GM21423 (cell line): Measurements from ENCODE around the gene IRX2.

ENCODE experiments used
- ATAC-seq: cut with Tn5 transposase; IDR thresholded peaks from one replicate; pipeline ENCODE4 v1.9.1; 2021; ENCODE audit warnings: mild to moderate bottlenecking, moderate library complexity; ENCODE audit not compliant: unreplicated experiment

The IRX2 gene

DNA sequence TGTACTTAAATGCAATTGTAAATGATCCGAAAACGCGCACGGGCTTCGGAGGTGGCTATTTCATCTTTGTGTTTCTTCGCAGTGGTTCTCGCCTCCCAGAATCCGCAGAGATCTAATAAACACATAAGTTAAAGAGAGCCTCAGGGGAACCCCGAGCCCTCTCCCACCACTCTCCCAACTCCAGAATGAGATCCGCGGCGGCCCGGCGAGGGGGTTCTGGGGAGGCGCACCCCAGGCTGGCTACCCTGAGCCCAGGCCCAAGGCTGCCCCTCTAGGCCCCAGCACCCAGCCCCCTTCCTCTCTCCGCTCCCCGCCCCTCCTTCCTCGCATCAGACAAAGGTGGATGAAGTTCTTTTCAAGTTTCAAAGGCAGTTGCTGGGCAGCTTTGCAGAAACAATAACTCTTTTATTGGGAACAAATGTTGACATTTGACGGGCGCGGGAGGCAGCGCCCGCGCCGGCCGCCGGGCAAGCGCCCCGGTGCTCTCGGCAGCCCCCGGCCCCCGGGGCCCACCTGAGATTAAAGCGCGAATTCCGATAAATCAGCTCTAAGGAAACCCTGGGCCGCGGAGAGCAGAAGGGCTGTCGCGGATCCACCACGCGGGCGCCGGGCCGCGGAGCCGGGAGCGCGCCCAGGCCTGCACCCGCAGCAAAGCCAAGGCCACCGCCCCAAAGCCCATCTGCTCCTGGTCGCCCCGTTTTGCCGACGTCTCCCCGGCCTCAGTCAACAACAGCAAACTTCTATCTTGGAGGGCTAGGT, 8.4 kb downstream of the IRX2 start:
- no peak for ATAC-seq

DNA sequence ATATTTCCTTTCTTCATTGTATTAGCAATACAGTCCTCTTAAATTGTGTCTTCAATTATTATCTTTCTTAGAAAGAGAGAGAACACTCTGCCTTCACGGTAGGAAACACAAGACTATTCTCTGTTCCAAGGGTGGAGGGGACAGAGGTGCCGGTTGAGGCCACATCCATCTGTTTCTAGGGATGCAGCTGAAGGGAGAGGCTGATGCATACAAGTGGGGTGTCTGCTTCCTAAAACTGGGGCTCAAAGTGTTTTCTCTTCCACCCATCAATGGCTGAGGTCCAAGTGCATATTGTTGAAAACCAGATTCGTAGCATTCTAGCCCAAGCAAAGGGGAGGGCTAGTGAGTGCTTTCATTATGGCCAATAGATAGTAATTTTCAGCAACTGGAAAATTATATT, 9.5 kb downstream of the IRX2 start:
- no peak for ATAC-seq

DNA sequence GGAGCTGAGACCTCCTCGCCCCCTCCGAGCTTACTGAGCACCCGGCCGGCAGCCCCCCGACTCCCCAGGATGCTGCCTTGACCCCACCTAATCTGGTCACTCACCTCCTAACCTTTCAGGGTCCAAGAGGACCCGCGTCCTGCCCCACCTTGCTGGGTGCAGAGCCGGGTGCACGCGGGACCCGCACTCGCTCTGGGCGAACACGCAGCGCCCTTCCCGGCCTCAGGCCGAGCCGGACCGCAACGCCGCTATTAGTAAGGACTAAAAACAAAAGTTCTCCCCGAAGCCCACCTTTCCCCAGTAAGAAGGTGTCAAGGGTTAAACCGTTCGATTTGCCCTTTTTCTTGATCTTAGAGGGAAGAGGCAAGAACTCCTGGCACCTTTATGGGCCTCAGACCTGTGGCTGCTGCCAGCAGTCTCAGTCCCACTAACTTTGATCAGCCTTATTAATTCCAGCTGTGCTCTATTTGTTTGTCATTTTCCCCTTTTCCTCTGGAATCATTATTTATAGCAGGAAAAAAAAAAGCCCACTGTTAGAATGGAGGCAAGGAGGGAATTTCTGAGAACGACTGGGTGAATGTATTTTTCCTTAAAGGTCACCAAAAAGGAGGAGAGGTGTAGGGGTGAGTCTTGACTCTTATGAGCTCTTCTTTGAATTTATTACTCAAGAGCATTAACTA, 10.5 kb downstream of the IRX2 start:
- no peak for ATAC-seq

DNA sequence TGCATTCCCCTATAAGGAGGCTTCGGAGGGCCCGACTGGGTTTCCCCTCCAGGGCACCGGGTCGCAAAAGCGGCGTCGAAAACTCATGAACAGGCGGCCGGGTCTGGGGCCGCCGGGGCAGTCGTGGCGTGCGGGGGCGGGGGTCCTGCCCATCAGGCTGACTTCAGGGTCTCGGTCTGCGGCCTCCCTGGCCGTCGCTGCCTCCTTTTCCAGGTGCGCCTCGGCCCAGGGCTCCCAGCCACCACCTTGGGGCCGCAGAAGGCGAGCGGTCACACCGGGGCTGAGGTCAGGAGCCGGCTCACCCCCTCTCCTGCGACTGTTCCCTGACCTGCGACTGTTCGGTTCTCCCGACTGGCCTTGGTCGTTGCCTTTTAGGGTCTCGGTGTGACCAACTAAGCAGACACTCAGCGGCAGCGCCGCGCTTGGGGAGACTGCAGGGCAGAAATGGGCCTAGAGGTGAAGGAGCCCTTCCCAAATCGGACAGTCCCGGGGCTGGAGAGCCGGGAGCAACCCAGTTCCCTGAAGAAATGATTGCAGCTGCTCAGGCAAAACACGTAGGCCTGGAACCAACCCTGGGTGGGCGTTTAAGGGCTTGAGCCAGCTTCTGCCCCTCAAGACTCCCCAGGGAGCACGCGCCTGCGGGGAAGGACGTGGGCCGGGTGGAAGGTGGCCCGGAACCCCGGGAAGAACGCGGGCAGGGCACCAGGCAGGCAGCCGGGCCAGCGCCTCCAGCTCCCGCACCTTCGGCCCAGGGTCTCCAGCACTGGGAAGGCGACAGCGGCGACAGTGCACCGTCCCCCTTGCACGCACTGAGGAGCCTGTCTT, 11.2 kb downstream of the IRX2 start:
- no peak for ATAC-seq

DNA sequence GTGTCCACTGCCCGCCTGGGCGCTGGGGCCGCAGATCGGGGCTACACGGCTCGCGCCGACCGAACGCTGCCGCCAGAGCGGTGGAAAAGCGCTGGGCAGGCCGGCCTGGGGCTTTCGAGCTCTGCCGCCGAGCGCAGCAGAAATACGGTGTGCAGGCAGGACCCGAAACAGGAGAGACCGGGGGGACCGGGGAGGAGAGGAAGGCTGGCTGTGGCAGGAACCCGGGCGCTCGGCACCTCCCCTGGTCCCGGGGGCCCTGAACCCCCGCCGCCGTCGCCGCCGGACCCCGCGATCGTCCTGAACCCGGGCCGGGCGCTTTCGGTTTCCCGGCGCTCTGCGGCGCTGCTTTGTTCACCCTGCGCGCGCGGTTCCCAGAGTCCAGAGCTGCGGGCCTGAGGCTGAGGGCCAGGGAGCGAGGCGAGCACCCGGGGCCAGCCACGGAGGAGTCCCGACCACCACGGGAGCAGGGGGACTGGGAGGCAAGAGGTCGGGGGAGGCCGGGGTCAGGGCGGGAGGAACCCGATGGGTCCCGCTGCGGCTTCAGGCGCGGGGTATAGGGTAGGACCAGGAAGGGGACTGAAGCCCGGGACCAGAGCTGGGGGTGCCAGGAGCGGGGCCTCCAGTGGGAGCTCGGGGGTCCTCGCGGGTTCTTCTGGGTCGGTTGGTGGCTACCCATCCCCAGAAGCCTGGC, 12.0 kb downstream of the IRX2 start:
- ATAC-seq = no peak

DNA sequence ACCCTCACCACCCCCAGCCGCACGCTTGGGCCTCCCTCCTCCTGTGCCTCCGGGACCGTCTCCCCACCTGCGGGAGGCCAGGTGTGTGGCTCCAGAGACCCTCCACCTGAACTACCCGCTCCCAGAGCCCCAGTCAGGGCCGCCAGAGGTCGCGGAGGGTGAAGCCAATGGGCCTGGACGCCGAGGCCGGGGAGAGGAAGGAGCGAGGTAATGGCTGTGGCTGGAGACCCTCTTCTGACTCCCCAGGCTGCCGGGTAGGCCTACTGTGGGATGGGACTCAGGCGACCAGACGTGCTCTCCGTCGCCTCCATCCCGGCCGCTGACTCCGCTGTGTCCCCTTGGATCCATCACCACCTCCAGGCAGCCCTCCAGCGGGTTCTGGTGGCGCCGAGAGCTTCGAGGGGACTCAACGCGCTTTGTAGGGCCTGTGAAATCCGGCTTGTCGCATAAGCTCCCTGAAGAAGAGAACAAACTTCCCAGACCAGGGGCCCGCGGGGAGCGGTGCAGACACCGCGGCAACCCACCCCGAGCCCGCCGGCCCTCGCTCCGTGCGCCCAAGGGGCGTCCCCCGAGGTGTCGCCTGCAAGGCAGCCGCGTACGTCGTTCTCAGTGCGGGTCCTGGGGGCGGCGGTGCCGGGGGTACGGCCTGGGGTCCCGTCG, 12.6 kb downstream of the IRX2 start:
- ATAC-seq = no peak

DNA sequence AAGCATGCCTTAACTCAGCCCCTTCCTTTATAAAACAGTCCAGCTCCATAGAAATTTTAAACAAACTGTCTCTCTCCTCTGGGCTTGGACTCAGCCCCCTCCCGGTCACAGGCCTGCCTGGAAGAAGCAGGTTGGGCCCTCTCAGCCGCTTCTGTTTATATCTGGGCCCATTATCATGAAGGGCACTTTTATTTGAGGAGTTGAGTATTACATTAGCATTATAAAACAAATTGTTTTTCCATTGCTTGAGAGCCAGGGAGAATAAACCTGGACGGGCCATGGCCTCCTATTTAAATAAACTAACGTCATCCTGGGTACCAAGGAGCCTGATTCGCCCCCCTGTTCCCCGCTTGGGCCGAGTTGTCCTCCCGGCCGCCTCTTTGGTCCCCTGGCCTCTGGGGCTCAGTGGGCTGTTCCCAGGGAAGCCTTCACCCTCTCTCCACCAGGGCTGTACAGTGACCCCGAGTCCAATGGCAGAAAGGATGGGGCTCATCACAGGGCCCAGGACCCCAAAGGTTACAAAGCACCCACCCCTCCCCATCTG, 13.2 kb downstream of the IRX2 start:
- ATAC-seq = no peak

DNA sequence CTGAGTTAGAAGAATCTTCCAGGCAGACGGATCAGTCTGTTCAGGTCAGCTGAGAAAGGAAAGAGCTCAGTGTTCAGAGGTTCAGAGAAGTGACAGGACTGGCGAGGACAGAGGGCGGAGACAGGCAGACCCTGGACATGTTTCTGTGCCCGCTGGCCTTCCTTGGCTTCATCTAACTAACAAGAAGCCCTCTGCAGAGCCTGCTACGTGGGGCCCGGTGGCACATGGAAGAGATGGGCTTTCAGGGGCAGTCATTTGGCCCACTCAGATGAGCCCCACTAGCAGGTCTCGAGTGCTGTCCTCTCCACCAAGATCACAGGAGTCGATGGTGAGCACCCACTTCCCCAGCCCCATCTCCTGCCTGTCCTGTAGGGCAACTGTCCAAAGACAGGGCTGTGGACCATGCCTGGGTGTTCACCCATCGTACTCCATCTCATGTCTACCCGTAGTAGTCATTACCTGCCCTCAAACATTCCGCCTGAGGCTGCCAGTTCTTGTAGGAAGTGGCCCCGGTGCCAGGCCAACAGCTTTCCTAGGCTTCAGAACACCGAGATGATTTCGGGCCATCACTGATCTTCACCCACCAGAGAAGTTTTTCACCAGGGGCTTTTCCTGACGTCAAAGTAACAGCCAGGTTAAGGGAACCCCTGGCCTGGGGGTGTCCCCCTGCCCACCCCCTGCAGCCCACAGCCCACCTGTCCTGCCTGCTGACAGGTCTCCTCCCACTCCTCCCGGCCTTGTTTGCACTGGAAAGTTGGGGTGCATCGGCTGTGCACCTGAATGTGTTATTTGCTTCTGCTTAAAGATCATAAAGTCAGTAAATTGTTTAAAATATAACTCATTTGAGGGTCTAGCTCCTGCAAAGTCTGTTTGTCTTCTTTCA, 14.0 kb downstream of the IRX2 start:
- no peak for ATAC-seq

DNA sequence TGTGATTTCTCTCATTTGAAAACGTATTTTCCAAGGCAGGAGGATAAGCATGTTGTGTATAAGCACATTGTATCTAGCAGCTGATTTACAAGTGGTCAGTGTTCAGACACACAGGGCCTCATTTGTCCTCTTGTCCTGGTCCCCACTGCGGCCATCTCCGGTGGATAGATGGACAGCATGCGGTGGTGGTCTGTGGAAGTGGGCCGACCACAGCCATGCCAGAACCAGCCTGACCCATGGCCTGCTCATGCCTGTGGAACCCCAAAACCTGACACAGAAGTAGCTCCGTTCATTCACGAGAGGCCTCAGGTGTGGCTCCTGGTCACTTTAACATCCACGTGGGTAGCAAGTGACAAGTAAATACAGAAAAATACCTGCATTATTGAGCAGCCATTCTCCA, 14.6 kb downstream of the IRX2 start:
- no peak for ATAC-seq

DNA sequence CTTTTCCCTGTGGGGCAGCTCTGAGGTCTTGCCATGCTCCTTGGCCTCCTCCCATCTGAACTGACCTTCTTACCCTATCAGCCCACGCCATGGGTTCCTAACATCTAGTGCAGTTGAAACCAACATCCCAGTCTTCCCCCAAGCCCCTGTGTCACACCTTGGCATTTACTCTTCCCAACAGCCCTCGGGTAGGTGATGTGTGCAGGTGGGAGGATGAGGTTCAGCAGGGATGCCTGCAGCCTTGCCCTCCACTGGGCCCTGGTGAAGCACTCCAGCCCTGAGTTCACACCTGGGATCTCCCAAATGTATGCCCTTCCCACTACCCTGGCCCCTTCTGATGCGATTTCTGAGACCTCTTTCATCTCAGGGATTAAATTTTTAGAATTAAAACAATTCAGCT, 15.5 kb downstream of the IRX2 start:
- no peak for ATAC-seq

DNA sequence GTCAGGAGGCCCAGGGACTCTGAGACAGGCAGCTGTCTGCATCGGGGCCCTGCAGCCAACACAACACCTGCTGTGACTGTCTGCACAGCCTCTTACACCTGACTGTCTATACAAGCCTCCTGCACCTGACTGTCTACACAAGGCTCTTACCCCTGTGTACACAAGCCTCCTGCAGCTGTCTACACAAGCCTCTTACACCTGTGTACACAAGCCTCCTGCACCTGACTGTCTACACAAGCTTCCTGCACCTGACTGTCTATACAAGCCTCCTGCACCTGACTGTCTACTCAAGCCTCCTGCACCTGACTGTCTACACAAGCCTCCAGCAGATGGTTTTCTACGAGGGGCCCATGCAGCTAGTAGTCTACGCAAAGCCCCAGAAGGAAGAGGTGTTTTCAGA, 18.6 kb downstream of the IRX2 start:
- no peak for ATAC-seq

DNA sequence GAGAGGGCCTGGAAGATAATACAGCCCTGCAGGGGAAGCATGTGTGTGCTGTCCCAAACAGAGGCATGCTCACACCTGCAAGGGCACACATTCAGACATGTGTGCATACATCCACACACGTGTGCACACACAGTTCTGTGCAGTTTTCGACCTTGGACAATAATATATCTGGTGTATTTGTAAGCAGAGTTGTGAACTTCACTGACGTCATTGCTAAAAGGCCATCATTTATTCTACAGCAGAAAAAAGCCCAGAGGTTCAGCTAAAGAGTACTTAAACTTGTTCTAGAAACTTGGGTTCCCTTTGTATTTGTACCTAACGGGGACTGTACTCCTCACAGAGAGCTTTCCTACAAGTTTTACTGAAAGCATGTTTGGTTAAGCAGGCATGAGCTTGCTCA, 19.5 kb downstream of the IRX2 start:
- ATAC-seq = no peak

DNA sequence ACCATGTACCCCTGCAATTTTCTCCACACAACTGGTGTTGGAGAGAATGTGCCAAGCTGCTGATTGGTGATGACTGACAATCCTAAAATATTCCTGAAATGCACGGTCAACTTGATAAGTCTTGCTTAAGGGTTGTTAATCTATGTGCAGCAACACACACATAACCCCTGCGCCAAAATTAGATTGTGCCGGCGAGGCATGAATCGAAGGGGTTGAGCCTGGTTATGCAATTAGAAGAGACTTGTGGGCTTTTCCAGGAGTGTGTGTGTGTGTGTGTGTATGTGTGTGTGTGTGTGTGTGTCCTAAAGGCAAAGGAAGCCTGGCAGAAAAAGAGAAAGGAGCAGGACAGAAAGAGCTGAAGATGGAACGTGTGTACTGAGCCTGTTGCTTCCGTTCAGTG, 22.3 kb downstream of the IRX2 start:
- ATAC-seq = no peak

DNA sequence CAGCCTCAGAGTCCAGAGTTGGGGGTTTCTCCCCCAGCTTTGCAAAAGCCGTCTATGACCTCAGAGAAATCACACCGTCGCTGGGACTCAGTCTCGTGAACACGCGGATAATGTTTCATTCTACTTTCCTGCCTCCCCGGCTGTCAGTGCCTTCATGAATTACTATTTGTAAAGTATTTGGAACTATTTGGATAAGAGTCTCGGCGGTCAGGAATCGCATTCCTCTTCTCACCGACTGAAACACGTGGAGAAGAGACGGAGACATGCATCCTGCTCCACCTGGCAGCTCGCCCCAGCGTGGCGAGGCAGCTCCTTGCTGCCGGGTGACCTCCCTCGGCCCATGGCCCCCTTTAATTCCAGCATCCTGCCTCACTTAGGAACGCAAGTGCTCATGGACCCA, 23.9 kb downstream of the IRX2 start:
- no peak for ATAC-seq

DNA sequence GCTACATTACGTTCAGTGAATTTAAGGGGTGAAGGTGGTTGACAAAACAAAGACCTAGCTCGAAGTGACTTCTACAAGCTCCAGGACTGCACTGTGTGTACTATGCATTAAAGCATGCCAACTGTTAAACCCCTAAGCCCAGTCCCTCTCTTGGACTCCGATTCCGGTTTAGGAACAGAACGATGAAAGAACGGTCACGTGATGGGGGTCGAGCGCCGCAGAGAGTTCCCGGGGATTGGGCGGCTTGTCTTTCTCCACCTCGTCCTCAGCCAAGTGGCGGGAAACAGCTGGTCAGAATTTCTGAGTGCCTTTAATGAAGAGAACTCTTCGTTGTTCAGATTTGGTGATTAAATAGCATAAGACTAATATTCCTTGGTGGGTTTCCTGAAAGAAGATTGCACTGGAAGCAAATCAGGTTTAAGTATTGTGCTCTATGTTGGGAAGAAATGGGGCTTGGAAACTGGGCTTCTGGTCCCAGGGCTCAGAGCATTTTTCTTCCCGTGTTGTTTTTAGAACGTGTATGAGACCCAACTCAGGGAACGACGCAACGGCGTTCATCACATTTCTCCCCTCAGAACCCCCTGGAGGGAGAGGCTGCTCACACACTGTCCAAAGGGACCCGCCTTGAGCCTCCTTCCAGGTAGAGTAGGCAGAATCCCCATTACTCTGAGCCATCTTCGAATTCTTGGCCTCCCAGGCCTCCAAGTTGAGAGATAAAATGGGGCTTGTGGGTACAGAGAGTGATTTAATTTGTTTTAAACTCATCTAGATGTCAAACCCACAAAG, 25.3 kb downstream of the IRX2 start:
- ATAC-seq = no peak

DNA sequence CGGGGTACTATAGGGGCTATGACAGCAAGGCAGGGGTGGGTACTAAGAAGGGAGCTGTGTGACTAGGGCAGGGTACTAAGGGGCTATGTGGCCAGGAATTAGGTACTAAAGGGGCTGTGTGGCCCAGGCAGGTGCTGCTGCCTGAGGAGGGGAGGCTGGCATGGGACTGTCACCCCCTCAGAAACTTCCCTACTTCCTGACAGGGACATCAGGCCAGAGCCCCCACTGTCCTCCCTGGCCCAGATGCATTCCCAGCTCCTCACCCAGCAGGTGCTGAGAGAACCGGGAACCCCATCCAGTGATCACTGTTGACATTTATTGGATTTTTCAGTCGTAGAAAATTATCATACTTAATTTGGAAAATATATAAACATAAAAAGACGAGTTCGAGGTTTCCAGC, 26.6 kb downstream of the IRX2 start:
- ATAC-seq = no peak

DNA sequence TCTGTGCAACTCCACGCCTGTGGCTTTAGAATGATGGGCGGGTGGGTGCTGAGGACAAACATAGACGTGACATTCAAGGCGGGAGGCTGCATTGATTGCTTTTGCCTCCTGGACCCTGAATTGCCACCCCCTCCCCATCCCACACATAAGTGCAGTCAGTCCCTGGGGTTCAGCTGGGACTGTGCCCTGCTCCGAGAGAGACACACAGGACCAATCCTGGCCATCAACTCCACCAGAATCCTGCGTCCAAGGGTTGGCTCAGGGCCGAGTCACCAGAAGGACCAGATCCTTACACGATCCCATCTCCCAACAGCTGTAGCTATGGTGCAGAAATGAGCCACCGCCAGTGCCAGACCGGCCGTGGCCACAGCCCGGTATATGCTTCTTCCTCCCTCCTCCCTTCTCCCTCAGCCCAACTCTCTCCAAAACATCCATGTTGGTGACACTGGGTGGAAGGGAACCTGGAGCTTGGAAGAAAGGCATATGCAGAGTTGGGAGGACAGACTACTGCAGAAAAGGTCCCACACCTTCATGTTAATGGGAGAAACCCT, 27.4 kb downstream of the IRX2 start:
- no peak for ATAC-seq

DNA sequence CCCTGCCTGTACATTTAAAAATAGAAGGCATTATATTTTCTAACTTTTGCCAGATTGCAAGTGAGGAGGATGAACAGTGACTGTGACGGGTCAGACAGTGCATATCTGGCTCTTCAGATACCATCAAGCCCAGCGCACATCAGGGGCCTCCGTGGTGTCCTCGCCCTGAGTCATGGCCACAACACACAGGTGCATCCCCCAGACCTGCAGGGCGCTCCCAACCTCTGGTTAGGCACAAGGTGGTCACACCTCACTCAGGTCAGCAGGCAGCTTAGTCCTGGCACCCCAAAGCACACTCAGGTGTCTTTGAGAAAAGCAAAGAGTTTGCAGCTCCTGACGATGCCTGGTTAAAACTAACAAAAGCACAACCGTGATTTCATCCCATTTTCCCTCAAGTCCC, 28.6 kb downstream of the IRX2 start:
- ATAC-seq = no peak
